K562 (cell line): ENCODE results near the gene IKBKE. TPM values are rescaled to one million over a fixed set of nuclear protein-coding genes. Genes with fewer than 3 reads are reported as not detected.

Experiments
- ATAC-seq: fragments of 200-7000 bp; cut with Tn5 transposase; 3 replicates; pipeline ENCODE4 v1.9.1; 2020; ENCODE audit warnings: moderate library complexity
- BruUV-seq: library from RNA; stranded (reverse); fragments of 400-500 nt; replicated peaks from 2 replicates; lab custom pipeline; 2021; lab: Mats Ljungman, UMichigan
- CTCF ChIA-PET: fragments of 300-600 bp; formaldehyde crosslinking; extraction: SDS; loops from one replicate; lab custom pipeline; 2021; ENCODE audit warnings: low intra/inter-chr PET ratio; lab: Yijun Ruan, JAX
- POLR2A ChIA-PET: fragments of 300-600, 350-650 bp; sonication (Branson Sonifier 250); formaldehyde crosslinking; extraction: SDS; loops from one replicate; lab custom pipeline; 2021; ENCODE audit warnings: antibody characterized with exemption, inconsistent platforms; lab: Yijun Ruan, JAX
- DNase-seq, 4 experiments: peaks; one replicate each; pipeline versions ENCODE4 v3.0.0 to v3.0.0-alpha.2; 2011 to 2018; ENCODE audit warnings: low spot score in 3 of 4, mixed read lengths in 3 of 4; ENCODE audit errors: extremely low read depth in 1 of 4
- FAIRE-seq: peaks from 2 replicates; lab custom pipeline; 2011; peaks lifted over from hg19 to GRCh38; lab: Jason Lieb, UNC
- H2AFZ ChIP-seq: 2 replicates; pipeline ENCODE4 v1.6.0; 2011; ENCODE audit warnings: low read depth, low read length, control low read depth, inconsistent platforms
- H3K27ac ChIP-seq: fragments of 200-600 bp; 3 replicates; pipeline ENCODE4 v1.8.0; 2011; ENCODE audit warnings: low read depth, mild to moderate bottlenecking, control low read depth, inconsistent platforms, low read length, moderate library complexity, mixed read lengths; ENCODE audit errors: extremely low read depth
- H3K27me3 ChIP-seq, 2 experiments: fragments of 300-600 bp in 1 of 2; 2 replicates in 1 of 2; 3 replicates in 1 of 2; pipeline versions ENCODE4 v1.6.0 to v1.8.0; 2011; ENCODE audit warnings: inconsistent platforms in 2 of 2, low read length in 2 of 2, mild to moderate bottlenecking in 1 of 2, mixed read lengths in 1 of 2, moderate library complexity in 1 of 2; ENCODE audit not compliant: control insufficient read depth in 2 of 2, insufficient read depth in 2 of 2
- H3K36me3 ChIP-seq: fragments of 300-600 bp; 3 replicates; pipeline ENCODE4 v1.8.0; 2011; ENCODE audit warnings: mild to moderate bottlenecking, low read length, inconsistent platforms; ENCODE audit not compliant: control insufficient read depth, insufficient read depth
- H3K4me1 ChIP-seq, 2 experiments: fragments of 200-600 bp in 1 of 2; replicated peaks in 1 of 2; 2 replicates in 1 of 2; 3 replicates in 1 of 2; pipeline versions ENCODE4 v1.5.1 to v1.8.0; 2011; ENCODE audit warnings: inconsistent platforms in 2 of 2, low read length in 2 of 2, mild to moderate bottlenecking in 1 of 2, mixed read lengths in 1 of 2, moderate library complexity in 1 of 2; ENCODE audit not compliant: control insufficient read depth in 2 of 2, insufficient read depth in 2 of 2
- H3K4me2 ChIP-seq: 2 replicates; pipeline ENCODE4 v1.6.1; 2011; ENCODE audit warnings: low read length, control low read depth, inconsistent platforms, mixed read lengths; ENCODE audit not compliant: insufficient read depth
- H3K4me3 ChIP-seq: fragments of 200-600 bp; sonication (generic), shearing (Covaris generic); 2 replicates; pipeline ENCODE4 v1.5.1; 2016; ENCODE audit warnings: control low read depth, inconsistent platforms
- H3K79me2 ChIP-seq: fragments of 200-600 bp; 3 replicates; pipeline ENCODE4 v1.8.0; 2011; ENCODE audit warnings: low read length, inconsistent platforms; ENCODE audit not compliant: control insufficient read depth, insufficient read depth
- H3K9ac ChIP-seq, 2 experiments: 2 replicates each; pipeline versions ENCODE4 v1.6.0 to v1.6.1; 2011; ENCODE audit warnings: low read depth in 2 of 2, low read length in 2 of 2, control low read depth in 1 of 2, inconsistent platforms in 1 of 2, mild to moderate bottlenecking in 1 of 2, mixed read lengths in 1 of 2; ENCODE audit not compliant: insufficient read depth in 1 of 2
- H3K9me1 ChIP-seq: one replicate; pipeline ENCODE4 v1.6.0; 2011; ENCODE audit warnings: inconsistent platforms, mild to moderate bottlenecking, low read length, moderate library complexity; ENCODE audit not compliant: control insufficient read depth, insufficient read depth
- H3K9me3 ChIP-seq: replicated peaks from 2 replicates; pipeline ENCODE4 v1.5.1; 2011; ENCODE audit warnings: low read depth, low read length, inconsistent platforms; ENCODE audit not compliant: control insufficient read depth, insufficient read depth
- H4K20me1 ChIP-seq: replicated peaks from 2 replicates; pipeline ENCODE4 v1.6.1; 2011; ENCODE audit warnings: low read length, inconsistent platforms, mixed read lengths; ENCODE audit not compliant: control insufficient read depth, insufficient read depth
- ATF7 ChIP-seq: fragments of 450-650 bp; IDR thresholded peaks from 2 replicates; pipeline ENCODE4 v1.7.1; 2014; ENCODE audit warnings: mild to moderate bottlenecking, moderate library complexity
- CBX8 ChIP-seq: fragments of 200-600 bp; sonication (generic); IDR thresholded peaks from 2 replicates; pipeline ENCODE4 v1.6.1; 2012; ENCODE audit warnings: borderline replicate concordance, mixed run types, low read depth, mild to moderate bottlenecking, moderate library complexity, mixed read lengths, low read length, control low read depth, inconsistent platforms; ENCODE audit not compliant: poor library complexity, severe bottlenecking; ENCODE audit errors: extremely low read depth
- COPS2 ChIP-seq: fragments of 450-650 bp; conservative IDR thresholded peaks from 2 replicates; pipeline ENCODE4 v1.6.1; 2016; ENCODE audit warnings: mild to moderate bottlenecking, moderate library complexity
- GTF3C2 ChIP-seq: IDR thresholded peaks from 3 replicates; pipeline ENCODE4 v1.6.1; 2011; ENCODE audit warnings: borderline replicate concordance, mild to moderate bottlenecking, moderate library complexity; ENCODE audit not compliant: insufficient read length; ENCODE audit errors: extremely low read depth
- MLX ChIP-seq, 2 experiments: fragments of 450-650 bp in 1 of 2; sonication (generic) in 1 of 2; formaldehyde crosslinking; conservative IDR thresholded peaks; 2 replicates each; pipeline versions ENCODE4 v1.4.0 to v1.8.1; 2020 to 2022; ENCODE audit warnings: mild to moderate bottlenecking in 1 of 2, missing genetic modification reagents in 1 of 2
- POLR2H ChIP-seq: IDR thresholded peaks from 2 replicates; pipeline ENCODE4 v1.6.1; 2016; ENCODE audit warnings: missing genetic modification characterization, low read depth, mild to moderate bottlenecking, control low read depth, missing compliant biosample characterization, moderate library complexity
- RBM39 ChIP-seq: fragments of 200-400 bp; formaldehyde crosslinking; optimal IDR thresholded peaks from 2 replicates; pipeline ENCODE3; 2018; ENCODE audit warnings: low read depth, low read length
- SAP30 ChIP-seq: fragments of 200-600 bp; sonication (generic); IDR thresholded peaks from 2 replicates; pipeline ENCODE4 v1.6.1; 2012; ENCODE audit warnings: borderline replicate concordance, low read depth, mild to moderate bottlenecking, moderate library complexity, low read length, control low read depth, inconsistent platforms; ENCODE audit not compliant: insufficient read depth, poor library complexity, severe bottlenecking
- SREBF2 ChIP-seq: sonication (generic); formaldehyde crosslinking; IDR thresholded peaks from 2 replicates; pipeline ENCODE4 v1.4.0; 2020; ENCODE audit warnings: mild to moderate bottlenecking, missing genetic modification reagents
- SRF ChIP-seq, 2 experiments: fragments of 250-450, 450-650 bp in 1 of 2; sonication (Bioruptor Pico) in 1 of 2; sonication (generic) in 1 of 2; formaldehyde crosslinking; IDR thresholded peaks; 2 replicates each; pipeline versions ENCODE4 v1.5.0 to v1.5.1; 2020 to 2022; ENCODE audit warnings: mild to moderate bottlenecking in 1 of 2, missing genetic modification reagents in 1 of 2
- ZBTB8A ChIP-seq: fragments of 450-650 bp; IDR thresholded peaks from 2 replicates; pipeline ENCODE4 v1.6.1; 2018; ENCODE audit warnings: mild to moderate bottlenecking, moderate library complexity; ENCODE audit not compliant: partially characterized antibody
- WGBS: fragments of 100-300 bp; shearing (Covaris generic); methylation state at CpG from one replicate; pipeline ENCODE4 v1.1.6; 2016; ENCODE audit warnings: low coverage, mixed read lengths; ENCODE audit not compliant: insufficient coverage; ENCODE audit errors: missing lambda C conversion rate; 5-methylcytosine and 5-hydroxymethylcytosine counted together
- in situ Hi-C: fragments of 300-500 bp; cut with MboI; formaldehyde crosslinking; loops from 4 replicates; pipeline ENCODE4 v1.15.0; 2018; ENCODE audit warnings: inconsistent platforms, mixed read lengths
- intact Hi-C: fragments of 100-400 bp; cut with micrococcal nuclease; formaldehyde crosslinking; loops from 2 replicates; pipeline ENCODE4 v1.14.2; 2022
- polyA plus RNA-seq, 8 experiments: library from polyadenylated mRNA; depleted of rRNA in 4 of 8; stranded (reverse) in 5 of 8; unstranded in 3 of 8; fragments of >200 nt; fragmentation: Nextera tagmentation in 2 of 8; fragmentation: Illumina TruSeq in 1 of 8; extraction: Ambion mirVana in 2 of 8; extraction: Trizol in 1 of 8; gene quantifications; 2 replicates each; pipeline versions ENCODE4 v1.2.1 to v1.2.3, GENCODE V29; 2011 to 2014; ENCODE audit warnings: inconsistent platforms in 1 of 8, missing spikeins in 1 of 8
- total RNA-seq, 7 experiments: library from RNA; depleted of rRNA in 6 of 7; stranded (reverse); fragments of >200 nt in 6 of 7; fragmentation: Illumina TruSeq in 2 of 7; extraction: Trizol in 2 of 7; gene quantifications; 2 replicates each; pipeline versions ENCODE4 v1.2.1 to v1.2.3, GENCODE V29; 2011 to 2021; ENCODE audit warnings: low replicate concordance in 1 of 7
- TF ChIP-seq, protein P1 (sequence below): fragments of 250-450 bp; sonication (Bioruptor Pico); IDR thresholded peaks from 2 replicates; pipeline ENCODE4 v1.8.0; 2021; ENCODE audit warnings: moderate library complexity, mild to moderate bottlenecking, inconsistent platforms
- TF ChIP-seq, protein P2 (sequence below): conservative IDR thresholded peaks from 2 replicates; pipeline ENCODE4 v1.6.1; 2011; ENCODE audit warnings: low read depth, mild to moderate bottlenecking, low read length; ENCODE audit not compliant: control insufficient read depth

Gene IKBKE
- total and polyA plus RNA-seq, 9 of the 15 experiments (the other 6 are each of a cell fraction or from before 2014, with no cell fraction given): 2.3 to 9.0 (median 4.8) TPM

- in situ Hi-C loops (loop anchor here (10.0 kb wide), 1 partner anchor 285 kb away; no protein-coding TSS in a partner anchor), intact Hi-C loops (no loop called here)
- Histone ChIP-seq H3K27me3 (no peaks in the 10 kb centered on the region), H3K4me2 (no peak overlapping the region), H3K79me2 (no peaks in the 10 kb centered on the region), H2AFZ (no peak overlapping the region), H3K36me3 (peaks cover 21% of the 10 kb centered on the region; the same call in 2 of the 3 replicates), H3K4me3 (no peak overlapping the region), H3K9me1 (no peaks in the 10 kb centered on the region), H3K4me1 (peaks cover 11% of the 10 kb centered on the region in 2 experiments), H3K27ac (no peak overlapping the region), H3K9me3 (no peaks in the 10 kb centered on the region), H3K9ac (no peak overlapping the region), H4K20me1 (0 out of 2 replicates have a peak, but pooled peaks cover 3% of the 10 kb centered on the region)
- DNase-seq (no peak), ATAC-seq (no peak), FAIRE-seq (no peak)
- WGBS: 92% methylated on average over 12 of the region's 12 CpGs
- POLR2A ChIA-PET: interaction anchor here (1.2 to 1.7 kb wide), 3 partner anchors 9 to 20 kb away, joined by 5 to 8 read pairs (median 5); partner anchors contain the start of gene IKBKE
- CTCF ChIA-PET: no interaction called here
- BruUV-seq: no TSS peak
- TF ChIP-seq CBX8: no peak
- no peak for TF ChIP-seq ZBTB8A
- no peak for TF ChIP-seq MLX (CRISPR knock-in tag; conservative IDR thresholded peaks at IDR 0.05)
- TF ChIP-seq SAP30: no peak
- TF ChIP-seq RBM39: no peak
- TF ChIP-seq, protein P1, sequence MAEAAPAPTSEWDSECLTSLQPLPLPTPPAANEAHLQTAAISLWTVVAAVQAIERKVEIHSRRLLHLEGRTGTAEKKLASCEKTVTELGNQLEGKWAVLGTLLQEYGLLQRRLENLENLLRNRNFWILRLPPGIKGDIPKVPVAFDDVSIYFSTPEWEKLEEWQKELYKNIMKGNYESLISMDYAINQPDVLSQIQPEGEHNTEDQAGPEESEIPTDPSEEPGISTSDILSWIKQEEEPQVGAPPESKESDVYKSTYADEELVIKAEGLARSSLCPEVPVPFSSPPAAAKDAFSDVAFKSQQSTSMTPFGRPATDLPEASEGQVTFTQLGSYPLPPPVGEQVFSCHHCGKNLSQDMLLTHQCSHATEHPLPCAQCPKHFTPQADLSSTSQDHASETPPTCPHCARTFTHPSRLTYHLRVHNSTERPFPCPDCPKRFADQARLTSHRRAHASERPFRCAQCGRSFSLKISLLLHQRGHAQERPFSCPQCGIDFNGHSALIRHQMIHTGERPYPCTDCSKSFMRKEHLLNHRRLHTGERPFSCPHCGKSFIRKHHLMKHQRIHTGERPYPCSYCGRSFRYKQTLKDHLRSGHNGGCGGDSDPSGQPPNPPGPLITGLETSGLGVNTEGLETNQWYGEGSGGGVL (CRISPR knock-in tag): no peak
- no peak for TF ChIP-seq POLR2H (tag)
- TF ChIP-seq, protein P2, sequence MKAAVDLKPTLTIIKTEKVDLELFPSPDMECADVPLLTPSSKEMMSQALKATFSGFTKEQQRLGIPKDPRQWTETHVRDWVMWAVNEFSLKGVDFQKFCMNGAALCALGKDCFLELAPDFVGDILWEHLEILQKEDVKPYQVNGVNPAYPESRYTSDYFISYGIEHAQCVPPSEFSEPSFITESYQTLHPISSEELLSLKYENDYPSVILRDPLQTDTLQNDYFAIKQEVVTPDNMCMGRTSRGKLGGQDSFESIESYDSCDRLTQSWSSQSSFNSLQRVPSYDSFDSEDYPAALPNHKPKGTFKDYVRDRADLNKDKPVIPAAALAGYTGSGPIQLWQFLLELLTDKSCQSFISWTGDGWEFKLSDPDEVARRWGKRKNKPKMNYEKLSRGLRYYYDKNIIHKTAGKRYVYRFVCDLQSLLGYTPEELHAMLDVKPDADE: no peak
- TF ChIP-seq GTF3C2: no peak
- TF ChIP-seq SREBF2: no peak
- TF ChIP-seq ATF7: no peak
- no peak for TF ChIP-seq COPS2
- TF ChIP-seq SRF (CRISPR knock-in tag; IDR thresholded peaks at IDR 0.05): no peak
Measured at GRCh38 chr1:206450281-206450680, 20.0 kb upstream of the IKBKE start.
